Fibroblast of lung (primary cell): ENCODE measurements around the gene MRC1. TPM values are rescaled to one million over a fixed set of nuclear protein-coding genes. Genes with fewer than 3 reads are reported as not detected.

Source experiments
- DNase-seq, 2 donors: peaks; one replicate each; pipeline versions ENCODE4 v3.0.0 to v3.0.0-alpha.2; 2010; ENCODE audit warnings: low read depth in 2 of 2
- H2AFZ ChIP-seq: 2 replicates; pipeline ENCODE4 v1.5.1; 2012; ENCODE audit warnings: low read length, control low read depth, inconsistent platforms
- H3K27ac ChIP-seq: 2 replicates; pipeline ENCODE4 v1.5.1; 2011; ENCODE audit warnings: low read length, control low read depth; ENCODE audit not compliant: insufficient read depth
- H3K27me3 ChIP-seq: 2 replicates; pipeline ENCODE4 v1.5.1; 2011; ENCODE audit warnings: mild to moderate bottlenecking, low read length; ENCODE audit not compliant: control insufficient read depth, insufficient read depth
- H3K36me3 ChIP-seq: 2 replicates; pipeline ENCODE4 v1.5.1; 2011; ENCODE audit warnings: low read length; ENCODE audit not compliant: control insufficient read depth, insufficient read depth
- H3K4me1 ChIP-seq: 2 replicates; pipeline ENCODE4 v1.5.1; 2011; ENCODE audit warnings: low read length; ENCODE audit not compliant: control insufficient read depth, insufficient read depth; ENCODE audit errors: extremely low read depth
- H3K4me2 ChIP-seq: 2 replicates; pipeline ENCODE4 v1.5.1; 2011; ENCODE audit warnings: low read length, control low read depth; ENCODE audit not compliant: insufficient read depth; ENCODE audit errors: extremely low read depth
- H3K4me3 ChIP-seq, 4 experiments: fragments of 200-600 bp in 1 of 4; sonication (generic) in 1 of 4; replicated peaks in 1 of 4; 2 replicates each; pipeline ENCODE4 v1.5.1; 2011 to 2016; ENCODE audit warnings: low read length in 4 of 4, low read depth in 3 of 4, mild to moderate bottlenecking in 3 of 4, control low read depth in 2 of 4, inconsistent platforms in 1 of 4, mixed read lengths in 1 of 4; ENCODE audit not compliant: insufficient read depth in 1 of 4; ENCODE audit errors: control extremely low read depth in 1 of 4
- H3K79me2 ChIP-seq: 2 replicates; pipeline ENCODE4 v1.5.1; 2012; ENCODE audit warnings: mild to moderate bottlenecking, low read length, inconsistent platforms; ENCODE audit not compliant: control insufficient read depth, insufficient read depth
- H3K9ac ChIP-seq: 2 replicates; pipeline ENCODE4 v1.5.1; 2011; ENCODE audit warnings: mild to moderate bottlenecking, low read length, control low read depth; ENCODE audit not compliant: insufficient read depth
- H3K9me3 ChIP-seq: 2 replicates; pipeline ENCODE4 v1.5.1; 2012; ENCODE audit warnings: low read depth, low read length; ENCODE audit not compliant: control insufficient read depth, insufficient read depth
- H4K20me1 ChIP-seq: 2 replicates; pipeline ENCODE4 v1.5.1; 2011; ENCODE audit warnings: low read length; ENCODE audit not compliant: control insufficient read depth, insufficient read depth; ENCODE audit errors: extremely low read depth
- EZH2 ChIP-seq: IDR thresholded peaks from 2 replicates; pipeline ENCODE4 v1.5.1; 2012; ENCODE audit warnings: low read length, control low read depth, mild to moderate bottlenecking; ENCODE audit errors: missing control alignments
- polyA plus RNA-seq, 2 donors: library from polyadenylated mRNA; depleted of rRNA in 1 of 2; stranded (reverse) in 1 of 2; unstranded in 1 of 2; fragments of >200 nt; gene quantifications; 2 replicates each; pipeline ENCODE4 v1.2.1, GENCODE V29; 2011 to 2012; ENCODE audit warnings: missing spikeins in 1 of 2
- total RNA-seq: library from RNA; depleted of rRNA; stranded (reverse); fragments of >200 nt; gene quantifications from 2 replicates; pipeline ENCODE4 v1.2.1, GENCODE V29; 2014
- TF ChIP-seq, protein P1 (sequence below), 2 donors: IDR thresholded peaks in 1 of 2; conservative IDR thresholded peaks in 1 of 2; 1 replicate in 1 of 2; 2 replicates in 1 of 2; pipeline ENCODE4 v1.5.1; 2011 to 2012; ENCODE audit warnings: low read length in 2 of 2, control low read depth in 1 of 2, inconsistent platforms in 1 of 2, low read depth in 1 of 2, mild to moderate bottlenecking in 1 of 2

MRC1 gene
- total and polyA plus RNA-seq, 2 donors (not counting 1 experiment from before 2014, with no cell fraction given): 0.01 TPM; not detected in 1

GRCh38 chr10:17906002-17906401, 96.9 kb downstream of the MRC1 start:
- no peak overlapping the region for H3K9ac ChIP-seq
- H3K9me3 ChIP-seq: no peaks in the 10 kb centered on the region
- no peaks in the 10 kb centered on the region for H4K20me1 ChIP-seq
- H3K4me3 ChIP-seq: no peak overlapping the region
- no peaks in the 10 kb centered on the region for H3K27me3 ChIP-seq
- DNase-seq: no peak
- H3K4me1 ChIP-seq: peaks cover 3% of the 10 kb centered on the region
- H2AFZ ChIP-seq: no peak overlapping the region
- TF ChIP-seq EZH2: no peak
- TF ChIP-seq, protein P1, sequence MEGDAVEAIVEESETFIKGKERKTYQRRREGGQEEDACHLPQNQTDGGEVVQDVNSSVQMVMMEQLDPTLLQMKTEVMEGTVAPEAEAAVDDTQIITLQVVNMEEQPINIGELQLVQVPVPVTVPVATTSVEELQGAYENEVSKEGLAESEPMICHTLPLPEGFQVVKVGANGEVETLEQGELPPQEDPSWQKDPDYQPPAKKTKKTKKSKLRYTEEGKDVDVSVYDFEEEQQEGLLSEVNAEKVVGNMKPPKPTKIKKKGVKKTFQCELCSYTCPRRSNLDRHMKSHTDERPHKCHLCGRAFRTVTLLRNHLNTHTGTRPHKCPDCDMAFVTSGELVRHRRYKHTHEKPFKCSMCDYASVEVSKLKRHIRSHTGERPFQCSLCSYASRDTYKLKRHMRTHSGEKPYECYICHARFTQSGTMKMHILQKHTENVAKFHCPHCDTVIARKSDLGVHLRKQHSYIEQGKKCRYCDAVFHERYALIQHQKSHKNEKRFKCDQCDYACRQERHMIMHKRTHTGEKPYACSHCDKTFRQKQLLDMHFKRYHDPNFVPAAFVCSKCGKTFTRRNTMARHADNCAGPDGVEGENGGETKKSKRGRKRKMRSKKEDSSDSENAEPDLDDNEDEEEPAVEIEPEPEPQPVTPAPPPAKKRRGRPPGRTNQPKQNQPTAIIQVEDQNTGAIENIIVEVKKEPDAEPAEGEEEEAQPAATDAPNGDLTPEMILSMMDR (conservative IDR thresholded peaks at IDR 0.05 in 1 of 2, IDR thresholded peaks at IDR 0.05 in 1 of 2; ENCODE audit: low read depth in 1 of 2, low read length in 2 of 2): no peak
- no peak overlapping the region for H3K27ac ChIP-seq
- no peak overlapping the region for H3K4me2 ChIP-seq
- no peaks in the 10 kb centered on the region for H3K79me2 ChIP-seq
- no peaks in the 10 kb centered on the region for H3K36me3 ChIP-seq

- Histone ChIP-seq H3K4me3 (no peak overlapping the region), H3K4me1 (peaks cover 3% of the 10 kb centered on the region), H3K27me3 (no peaks in the 10 kb centered on the region), H3K36me3 (no peaks in the 10 kb centered on the region), H3K79me2 (no peaks in the 10 kb centered on the region), H3K9me3 (no peaks in the 10 kb centered on the region), H4K20me1 (no peaks in the 10 kb centered on the region), H3K4me2 (no peak overlapping the region), H3K27ac (no peak overlapping the region), H3K9ac (no peak overlapping the region), H2AFZ (no peak overlapping the region)
- no peak for TF ChIP-seq EZH2
- TF ChIP-seq, protein P1 (conservative IDR thresholded peaks at IDR 0.05 in 1 of 2, IDR thresholded peaks at IDR 0.05 in 1 of 2; ENCODE audit: low read depth in 1 of 2, low read length in 2 of 2): no peak
- DNase-seq: no peak
Measured at GRCh38 chr10:17907641-17908040, 98.5 kb downstream of the MRC1 start.

DNA sequence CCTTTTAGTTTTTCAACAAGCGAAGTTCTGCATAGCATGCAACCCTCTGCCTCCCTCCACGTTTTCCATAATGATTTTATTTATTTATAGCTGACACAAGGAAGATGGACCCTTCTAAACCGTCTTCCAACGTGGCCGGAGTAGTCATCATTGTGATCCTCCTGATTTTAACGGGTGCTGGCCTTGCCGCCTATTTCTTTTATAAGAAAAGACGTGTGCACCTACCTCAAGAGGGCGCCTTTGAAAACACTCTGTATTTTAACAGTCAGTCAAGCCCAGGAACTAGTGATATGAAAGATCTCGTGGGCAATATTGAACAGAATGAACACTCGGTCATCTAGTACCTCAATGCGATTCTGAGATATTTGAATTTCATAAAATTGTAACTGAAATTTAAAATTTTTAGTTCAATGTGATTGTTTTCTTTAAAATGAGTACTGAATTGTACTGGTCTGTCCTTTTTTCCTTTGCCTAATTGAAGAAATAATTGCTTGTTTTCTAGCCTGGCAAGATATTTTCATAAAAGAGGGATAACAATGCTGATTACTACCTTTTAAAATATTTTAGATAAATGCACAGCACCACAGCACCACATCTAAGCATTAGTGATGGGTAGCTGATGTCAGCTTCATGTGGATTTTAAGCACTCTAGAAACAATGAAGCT, 101.1 kb downstream of the MRC1 start:
- Histone ChIP-seq H4K20me1 (no peaks in the 10 kb centered on the region), H3K27ac (no peak overlapping the region), H3K9ac (no peak overlapping the region), H3K27me3 (no peaks in the 10 kb centered on the region), H3K79me2 (no peaks in the 10 kb centered on the region), H3K36me3 (no peaks in the 10 kb centered on the region), H3K4me2 (no peak overlapping the region), H3K4me3 (no peak overlapping the region), H3K4me1 (no peaks in the 10 kb centered on the region), H3K9me3 (no peaks in the 10 kb centered on the region), H2AFZ (peak overlapping the region; percentile 40)
- TF ChIP-seq, protein P1 (conservative IDR thresholded peaks at IDR 0.05 in 1 of 2, IDR thresholded peaks at IDR 0.05 in 1 of 2; ENCODE audit: low read depth in 1 of 2, low read length in 2 of 2): peak; percentile 66 to 71
- no peak for TF ChIP-seq EZH2
- peak; percentile 54 to 70 for DNase-seq
